Stimulated activated CD4-positive, alpha-beta T cell treated with anti-CD3 and anti-CD28 coated beads, TNF-alpha, amount 100 ng/mL, for 4 hours (primary cell): ENCODE data around the gene LDAF1.
"Not testable (repeated sequence)": the region's sequence is repeated elsewhere in the genome, so short reads cannot be mapped to it uniquely, and the experiment has no call there.

Experiments
- DNase-seq, 3 experiments: peaks; one replicate each; pipeline ENCODE4 v3.0.0-alpha.2; 2020; ENCODE audit warnings: low read depth in 3 of 3

LDAF1 gene

GRCh38 chr16:21158208-21159110, at the start of gene LDAF1:
Gene LDAF1 (plus strand): TSS chr16:21158674. CDS start chr16:21161183, 2,509 bp downstream.
- DNase-seq, result peak; percentile 45 to 68 (median 63)

- DNase-seq, result not testable (repeated sequence)
These were observed 42.9 kb upstream of the LDAF1 start for GRCh38 chr16:21115551-21115950.

DNA sequence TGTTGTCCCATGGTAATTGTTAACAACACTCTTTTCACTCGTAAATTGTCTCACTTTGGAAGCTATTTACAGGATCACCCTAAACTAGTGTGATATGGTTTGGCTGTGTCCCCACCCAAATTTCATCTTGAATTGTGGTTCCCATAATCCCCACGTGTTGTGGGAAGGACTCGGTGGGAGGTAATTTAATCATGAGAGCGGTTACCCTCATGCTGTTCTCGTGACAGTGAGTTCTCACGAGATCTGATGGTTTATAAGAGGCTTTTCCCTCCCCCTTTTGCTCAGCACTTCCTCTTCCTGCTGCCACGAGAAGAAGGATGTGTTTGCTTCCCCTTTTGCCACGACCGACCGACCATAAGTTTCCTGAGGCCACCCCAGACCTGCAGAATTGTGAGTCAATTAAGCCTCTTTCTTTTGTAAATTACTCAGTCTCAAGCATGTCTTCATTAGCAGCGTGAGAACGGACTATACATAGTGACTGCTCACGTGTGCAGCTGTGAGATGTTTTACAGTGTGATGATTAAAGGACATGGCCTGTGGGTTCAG, 42.3 kb upstream of the LDAF1 start:
- DNase-seq, result no peak

GRCh38 chr16:21117567-21117966, 40.9 kb upstream of the LDAF1 start:
- no peak for DNase-seq

- no peak for DNase-seq
These were observed 37.4 kb upstream of the LDAF1 start for GRCh38 chr16:21120976-21121520.

DNA sequence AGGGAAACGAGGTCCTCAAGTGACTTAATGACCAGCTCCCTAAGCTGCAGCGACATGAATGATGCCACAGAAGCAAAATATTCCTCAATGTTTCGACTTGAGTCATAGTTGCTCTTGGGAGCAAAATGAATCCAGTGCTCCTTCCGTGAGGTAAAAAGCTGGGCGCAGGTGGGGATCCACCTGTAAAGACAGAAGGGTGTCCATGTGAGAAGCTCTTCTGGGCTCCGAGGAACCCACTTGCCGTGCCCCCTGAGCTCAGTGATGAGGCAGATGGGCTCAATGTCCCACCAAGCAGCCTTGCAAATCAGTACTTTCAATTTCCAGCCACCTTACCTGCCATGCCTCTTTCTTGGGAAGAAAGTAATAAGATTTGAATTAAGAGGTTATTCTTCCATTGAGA, 33.3 kb upstream of the LDAF1 start:
- no peak for DNase-seq

- no peak for DNase-seq
These were observed 32.0 kb upstream of the LDAF1 start for GRCh38 chr16:21126518-21126917.

GRCh38 chr16:21128991-21129390, 29.5 kb upstream of the LDAF1 start:
- DNase-seq, result no peak

DNA sequence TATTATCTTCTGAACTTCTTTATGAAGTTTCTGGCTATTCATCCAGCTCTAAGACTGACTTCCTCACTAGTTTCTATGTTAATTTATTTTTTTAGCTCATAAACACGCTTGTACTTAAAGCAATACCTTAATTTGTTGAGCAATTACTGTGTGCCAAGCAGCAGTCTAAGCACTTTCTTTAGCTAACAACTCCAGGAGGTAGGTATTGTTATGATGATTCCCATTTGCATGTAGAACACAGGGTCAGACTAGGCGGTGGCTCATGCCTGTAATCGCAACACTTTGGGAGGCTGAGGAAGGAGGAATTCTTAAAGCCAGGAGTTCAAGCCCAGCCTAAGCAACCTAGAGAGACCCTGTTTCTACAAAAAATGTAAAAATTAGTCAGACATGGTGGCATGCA, 27.7 kb upstream of the LDAF1 start:
- no peak for DNase-seq

DNA sequence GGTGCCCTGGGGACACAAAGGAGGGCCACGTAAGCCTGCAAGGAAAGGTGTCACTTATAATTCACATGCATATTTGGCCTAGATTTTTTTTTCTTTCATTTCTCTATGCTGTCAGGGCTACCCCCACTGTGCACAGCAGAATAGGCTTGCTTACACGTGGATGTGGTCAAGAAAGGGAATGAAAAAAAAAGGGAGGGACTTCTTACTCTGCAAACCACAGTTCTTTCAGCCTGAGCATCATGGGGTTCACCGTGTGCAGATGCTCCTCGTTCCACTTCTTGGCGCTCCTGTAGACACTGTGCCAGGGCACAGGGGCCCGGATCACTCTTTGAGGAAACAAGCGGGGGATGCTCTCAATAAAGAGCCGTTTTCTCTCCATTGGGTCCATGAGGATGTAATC, 24.4 kb upstream of the LDAF1 start:
- no peak for DNase-seq

- DNase-seq, result no peak
These were observed 12.7 kb upstream of the LDAF1 start for GRCh38 chr16:21145738-21146137.

DNA sequence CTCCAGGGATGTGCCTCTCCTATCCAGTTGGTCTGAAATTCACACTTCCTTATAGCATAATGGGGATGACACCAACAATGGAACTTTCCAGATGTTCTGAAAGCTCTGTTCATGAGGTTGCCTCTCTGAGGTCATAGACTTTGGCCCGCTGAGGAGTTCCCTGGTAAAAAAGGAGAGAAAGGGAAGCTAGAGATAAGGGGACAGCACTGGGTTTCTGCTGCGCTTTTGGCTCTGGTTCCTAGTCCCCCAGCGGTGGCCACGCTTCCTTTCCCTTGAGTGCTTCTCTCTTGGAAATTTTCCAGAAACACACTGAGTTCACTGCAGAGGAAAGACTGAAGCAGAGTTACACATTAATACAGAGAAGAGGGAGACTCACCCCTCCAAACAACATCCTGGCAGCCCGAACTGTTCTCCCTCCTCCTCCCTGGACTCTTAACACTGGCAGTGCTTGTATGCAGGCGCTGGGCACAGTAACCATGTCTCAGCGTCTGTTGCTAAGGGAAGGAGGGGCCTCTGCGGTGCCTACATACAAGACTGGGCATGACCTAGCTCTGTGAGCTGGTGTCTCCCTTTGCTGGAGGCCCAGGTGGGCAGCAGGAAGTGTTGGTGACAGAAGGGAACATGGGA, 8.0 kb upstream of the LDAF1 start, which contains the start of gene DNAH3:
TSS of gene DNAH3 (minus strand) at position 472 of the 627 bp plus-strand sequence. CDS start 527 bp downstream, outside the sequence.
- DNase-seq, result no peak

DNA sequence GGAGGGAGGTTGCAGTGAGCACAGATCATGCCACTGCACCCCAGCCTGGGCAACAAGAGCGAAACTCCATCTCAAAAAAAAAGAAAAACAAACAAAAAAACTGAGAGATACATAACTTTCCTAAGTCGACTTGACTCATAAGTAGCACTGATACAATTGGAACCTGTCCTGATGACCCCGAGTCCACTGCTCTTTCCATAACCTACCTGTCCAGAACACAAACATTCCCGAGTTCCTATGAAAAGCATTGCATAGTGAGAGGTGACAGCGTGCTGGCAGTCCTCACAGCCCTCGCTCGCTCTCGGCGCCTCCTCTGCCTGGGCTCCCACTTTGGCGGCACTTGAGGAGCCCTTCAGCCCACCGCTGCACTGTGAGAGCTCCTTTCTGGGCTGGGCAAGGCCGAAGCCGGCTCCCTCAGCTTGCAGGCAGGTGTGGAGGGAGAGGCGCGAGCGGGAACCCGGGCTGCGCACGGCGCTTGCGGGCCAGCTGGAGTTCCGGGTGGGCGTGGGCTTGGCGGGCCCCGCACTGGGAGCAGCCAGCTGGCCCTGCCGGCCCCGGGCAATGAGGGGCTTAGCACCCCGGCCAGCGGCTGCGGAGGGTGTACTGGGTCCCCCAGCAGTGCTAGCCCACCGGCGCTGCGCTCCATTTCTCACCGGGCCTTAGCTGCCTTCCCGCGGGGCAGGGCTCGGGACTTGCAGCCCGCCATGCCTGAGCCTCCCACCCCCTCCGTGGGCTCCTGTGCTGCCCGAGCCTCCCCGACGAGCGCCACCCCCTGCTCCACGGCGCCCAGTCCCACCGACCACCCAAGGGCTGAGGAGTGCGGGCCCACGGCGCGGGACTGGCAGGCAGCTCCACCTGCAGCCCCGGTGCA, 6.1 kb upstream of the LDAF1 start:
- not testable (repeated sequence) for DNase-seq

- DNase-seq, result not testable (repeated sequence)
These were observed 5.2 kb upstream of the LDAF1 start for GRCh38 chr16:21153124-21153729.

DNA sequence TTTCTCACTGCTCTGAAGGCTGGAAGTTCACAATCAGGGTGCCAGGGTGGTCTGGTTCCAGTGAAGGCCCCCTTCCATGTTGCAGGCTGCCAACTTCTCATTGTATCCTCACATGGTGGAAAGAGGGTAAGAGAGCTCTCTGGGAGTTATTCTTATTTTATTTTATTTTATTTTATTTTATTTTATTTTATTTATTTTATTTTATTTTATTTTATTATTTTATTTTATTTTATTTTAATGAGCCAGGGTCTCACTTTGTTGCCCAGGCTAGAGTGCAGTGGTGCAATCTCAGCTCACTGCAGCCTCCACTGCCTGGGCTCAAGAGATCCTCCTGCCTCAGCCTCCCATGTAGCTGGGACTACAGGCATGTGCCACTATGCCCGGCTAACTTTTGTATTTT, 2.5 kb upstream of the LDAF1 start:
- not testable (repeated sequence) for DNase-seq

- DNase-seq, result no peak
These were observed 1.6 kb upstream of the LDAF1 start for GRCh38 chr16:21156767-21157467.

- DNase-seq, result no peak
These were observed 842 bp upstream of the LDAF1 start for GRCh38 chr16:21157632-21158031.

- no peak for DNase-seq
These were observed 942 bp downstream of the LDAF1 start for GRCh38 chr16:21159281-21159951.

DNA sequence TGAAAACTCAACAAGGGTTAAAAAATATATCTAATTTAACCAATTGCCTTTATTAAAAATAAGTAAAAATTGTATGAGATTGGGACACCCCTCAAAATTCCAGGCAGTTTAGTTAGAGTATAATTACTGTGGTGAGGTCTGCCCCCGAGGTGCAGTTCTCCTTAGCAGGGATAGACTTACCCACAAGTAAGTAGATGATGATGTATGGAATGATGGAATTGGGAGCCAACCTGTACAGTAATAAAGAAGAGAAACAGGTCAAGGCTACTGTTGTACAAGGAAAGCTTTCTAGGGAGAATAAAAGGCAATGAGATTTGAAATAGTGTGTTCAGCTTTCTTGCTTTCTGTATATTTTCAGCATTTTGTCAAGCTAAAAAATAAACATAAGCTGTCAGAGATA, 1.8 kb downstream of the LDAF1 start:
- no peak for DNase-seq

- DNase-seq, result no peak
These were observed 2.7 kb downstream of the LDAF1 start for GRCh38 chr16:21161211-21161610.
